Pancreas (tissue), 10 donors: ENCODE data around the gene SAFB. TPM values are rescaled to one million over a fixed set of nuclear protein-coding genes. Genes with fewer than 3 reads are reported as not detected.
A peak's percentile ranks its signal among the peaks of the same experiment; 100 is the strongest.

ENCODE experiments used
- ATAC-seq, 4 donors: fragments of 200-7000 bp; cut with Tn5 transposase; one replicate each; pipeline versions ENCODE4 v1.8.0 to v1.9.1; 2020; ENCODE audit warnings: mild to moderate bottlenecking in 4 of 4, moderate library complexity in 4 of 4
- DNase-seq, 6 donors: peaks; one replicate each; pipeline ENCODE4 v3.0.0-alpha.2; 2020
- FAIRE-seq: peaks from 2 replicates; lab custom pipeline; 2012; peaks lifted over from hg19 to GRCh38; lab: Jason Lieb, UNC
- H3K27ac ChIP-seq, 4 donors: fragments of 200-600 bp; sonication (generic); 1 replicate in 3 of 4; 2 replicates in 1 of 4; pipeline versions ENCODE4 v1.5.0 to v1.8.0; 2020
- H3K27me3 ChIP-seq, 4 donors: fragments of 200-600 bp; one replicate each; pipeline ENCODE4 v1.8.0; 2021
- H3K36me3 ChIP-seq, 3 donors: fragments of 200-600 bp; sonication (generic) in 1 of 3; one replicate each; pipeline versions ENCODE4 v1.5.0 to v1.8.0; 2020 to 2021
- H3K4me1 ChIP-seq, 3 donors: fragments of 200-600 bp; one replicate each; pipeline ENCODE4 v1.8.0; 2021
- H3K4me3 ChIP-seq, 4 donors: fragments of 200-600 bp; sonication (generic) in 2 of 4; one replicate each; pipeline versions ENCODE4 v1.5.0 to v1.8.0; 2020 to 2021
- H3K9me3 ChIP-seq, 4 donors: fragments of 200-600 bp; one replicate each; pipeline ENCODE4 v1.8.0; 2021
- CTCF ChIP-seq, 4 donors: fragments of 200-600 bp; sonication (generic) in 3 of 4; IDR thresholded peaks; one replicate each; pipeline versions ENCODE4 v1.5.0 to v1.8.0; 2021; ENCODE audit warnings: antibody characterized with exemption in 4 of 4
- WGBS, 2 donors: extraction: QIAGEN DNeasy Blood & Tissue Kit; methylation state at CpG; one replicate each; pipeline ENCODE4 v1.1.7; 2013; 5-methylcytosine and 5-hydroxymethylcytosine counted together
- intact Hi-C, 3 donors: fragments of 100-400 bp; cut with DNase I; formaldehyde crosslinking; loops; one replicate each; pipeline versions ENCODE4 v1.11.1 to v1.14.2; 2022
- polyA plus RNA-seq, 2 donors: library from polyadenylated mRNA; stranded (reverse); fragments of 200-250 nt; gene quantifications; one replicate each; pipeline ENCODE4 v1.2.3, GENCODE V29; 2013
- total RNA-seq, 6 donors: library from RNA; stranded (reverse); fragmentation: NEBNext Ultra II Directional in 4 of 6; extraction: Animal tissue kit (Norgen Biotek cat#: 25700) in 4 of 6; gene quantifications; one replicate each; pipeline versions ENCODE4 v1.2.1 to v1.2.4, GENCODE V29; 2021 to 2023
- donor health status: healthy with polysubstance abuse.
- donor health status: DM: no; HTN: no; CAD: no; lungs with moderate emphysema.
- donor health status: DM: no; HTN: no; CAD: no.
- donor health status: control.
- donor health status: control.
- donor health status: Bipolar disorder and iron deficiency.
- donor health status: DM: yes; HTN: yes; CAD: no.
- donor health status: DM: no; HTN: no; CAD: no.
- donor health status: DM: no; HTN: no; CAD: no.
- donor health status: DM: yes; HTN: yes; CAD: no.

The SAFB gene
- total and polyA plus RNA-seq, 8 donors, result 28.9 to 84.3 (median 42.7) TPM

- FAIRE-seq, result no peak
- H3K27me3 ChIP-seq, result no peaks in the 10 kb centered on the region
- WGBS, 2 donors, result 90 to 95% methylated on average over 10 of the region's 10 CpGs
- DNase-seq, result peak in 1 of 6 donors; percentile 8
- no peak for ATAC-seq
- peaks cover 4 to 38% (median 7%) of the 10 kb centered on the region in 3 donors for H3K36me3 ChIP-seq
- no peak overlapping the region for H3K4me3 ChIP-seq
- no peak for TF ChIP-seq CTCF (IDR thresholded peaks at IDR 0.05)
- intact Hi-C loops, result no loop called here
- no peak overlapping the region for H3K27ac ChIP-seq
- H3K4me1 ChIP-seq, result peaks cover 0 to 14% (median 10%) of the 10 kb centered on the region in 3 donors
- no peaks in the 10 kb centered on the region for H3K9me3 ChIP-seq
These were observed 91.9 kb downstream of the SAFB start for GRCh38 chr19:5714816-5715215.

- 71 to 76% methylated on average over 8 of the region's 8 CpGs for WGBS, 2 donors
- Histone ChIP-seq H3K4me1 (peaks cover 0 to 14% (median 10%) of the 10 kb centered on the region in 3 donors), H3K9me3 (no peaks in the 10 kb centered on the region), H3K4me3 (no peak overlapping the region), H3K27ac (no peak overlapping the region), H3K36me3 (peaks cover 1 to 17% (median 7%) of the 10 kb centered on the region in 3 donors), H3K27me3 (no peaks in the 10 kb centered on the region)
- no peak for TF ChIP-seq CTCF (IDR thresholded peaks at IDR 0.05)
- FAIRE-seq, result no peak
- ATAC-seq, result no peak
- intact Hi-C loops, result no loop called here
- peak in 1 of 6 donors; percentile 16 for DNase-seq
These were observed 94.5 kb downstream of the SAFB start for GRCh38 chr19:5717215-5717935.

Other genes starting within 250 kb of the SAFB start
- not detected for gene ZNRF4, start 167.7 kb upstream of the SAFB start, total RNA-seq
- not detected for gene ZNRF4, start 167.7 kb upstream of the SAFB start, polyA plus RNA-seq
- under 1 TPM in 5 of 6 donors, not detected in 1; 0.09 to 0.22 (median 0.19) TPM for gene TINCR, start 55.1 kb upstream of the SAFB start, total RNA-seq
- under 1 TPM; 0.27 to 0.85 TPM for gene TINCR, start 55.1 kb upstream of the SAFB start, polyA plus RNA-seq
- 10 to 100 TPM; 35.0 to 68.3 (median 41.5) TPM for gene SAFB2, start 307 bp upstream of the SAFB start, total RNA-seq
- 100 to 1,000 TPM; 108 to 112 TPM for gene SAFB2, start 307 bp upstream of the SAFB start, polyA plus RNA-seq
- gene MICOS13, start 57.4 kb downstream of the SAFB start, total RNA-seq, result 10 to 100 TPM; 14.0 to 25.9 (median 23.5) TPM
- 10 to 100 TPM; 59.3 to 77.5 TPM for gene MICOS13, start 57.4 kb downstream of the SAFB start, polyA plus RNA-seq
- 1 to 10 TPM; 2.1 to 5.5 (median 3.5) TPM for gene HSD11B1L, start 57.9 kb downstream of the SAFB start, total RNA-seq
- gene HSD11B1L, start 57.9 kb downstream of the SAFB start, polyA plus RNA-seq, result 10 to 100 TPM; 12.9 to 16.9 TPM
- 100 to 1,000 TPM; 524 to 926 (median 654) TPM for gene RPL36, start 67.2 kb downstream of the SAFB start, total RNA-seq
- gene RPL36, start 67.2 kb downstream of the SAFB start, polyA plus RNA-seq, result 1,000 to 10,000 TPM in 1 of 2 donors, 100 to 1,000 TPM in 1; 951 to 1,510 TPM
- 10 to 100 TPM; 23.3 to 56.7 (median 33.1) TPM for gene LONP1, start 97.1 kb downstream of the SAFB start, total RNA-seq
- 10 to 100 TPM; 42.5 to 63.9 TPM for gene LONP1, start 97.1 kb downstream of the SAFB start, polyA plus RNA-seq
- gene CATSPERD, start 97.6 kb downstream of the SAFB start, total RNA-seq, result not detected
- gene CATSPERD, start 97.6 kb downstream of the SAFB start, polyA plus RNA-seq, result not detected
- 1 to 10 TPM in 5 of 6 donors, under 1 TPM in 1; 0.61 to 3.1 (median 1.5) TPM for gene PRR22, start 161.7 kb downstream of the SAFB start, total RNA-seq
- gene PRR22, start 161.7 kb downstream of the SAFB start, polyA plus RNA-seq, result 10 to 100 TPM; 18.7 to 25.9 TPM
- 10 to 100 TPM; 14.8 to 29.2 (median 20.2) TPM for gene DUS3L, start 168.1 kb downstream of the SAFB start, total RNA-seq
- gene DUS3L, start 168.1 kb downstream of the SAFB start, polyA plus RNA-seq, result 10 to 100 TPM; 61.2 to 66.6 TPM
- 10 to 100 TPM in 4 of 6 donors, 1 to 10 TPM in 2; 5.0 to 15.2 (median 11.5) TPM for gene NRTN, start 182.0 kb downstream of the SAFB start, total RNA-seq
- gene NRTN, start 182.0 kb downstream of the SAFB start, polyA plus RNA-seq, result 1 to 10 TPM; 5.0 to 8.5 TPM
- gene FUT6, start 216.6 kb downstream of the SAFB start, total RNA-seq, result 1 to 10 TPM; 1.9 to 8.7 (median 2.8) TPM
- gene FUT6, start 216.6 kb downstream of the SAFB start, polyA plus RNA-seq, result 1 to 10 TPM; 2.9 to 4.0 TPM
- gene FUT3, start 228.4 kb downstream of the SAFB start, total RNA-seq, result 10 to 100 TPM in 2 of 6 donors, 1 to 10 TPM in 4; 3.3 to 13.9 (median 5.7) TPM
- gene FUT3, start 228.4 kb downstream of the SAFB start, polyA plus RNA-seq, result 10 to 100 TPM in 1 of 2 donors, 1 to 10 TPM in 1; 9.7 to 12.0 TPM
- not detected for gene FUT5, start 247.5 kb downstream of the SAFB start, total RNA-seq
- gene FUT5, start 247.5 kb downstream of the SAFB start, polyA plus RNA-seq, result not detected